NCI-H128 (cell line): ENCODE measurements around the gene ARL4C.

Experiments
- DNase-seq: peaks from one replicate; lab custom pipeline; 2025; ENCODE audit not compliant: unreplicated experiment; lab: John Stamatoyannopoulos, UW

ARL4C gene

DNA sequence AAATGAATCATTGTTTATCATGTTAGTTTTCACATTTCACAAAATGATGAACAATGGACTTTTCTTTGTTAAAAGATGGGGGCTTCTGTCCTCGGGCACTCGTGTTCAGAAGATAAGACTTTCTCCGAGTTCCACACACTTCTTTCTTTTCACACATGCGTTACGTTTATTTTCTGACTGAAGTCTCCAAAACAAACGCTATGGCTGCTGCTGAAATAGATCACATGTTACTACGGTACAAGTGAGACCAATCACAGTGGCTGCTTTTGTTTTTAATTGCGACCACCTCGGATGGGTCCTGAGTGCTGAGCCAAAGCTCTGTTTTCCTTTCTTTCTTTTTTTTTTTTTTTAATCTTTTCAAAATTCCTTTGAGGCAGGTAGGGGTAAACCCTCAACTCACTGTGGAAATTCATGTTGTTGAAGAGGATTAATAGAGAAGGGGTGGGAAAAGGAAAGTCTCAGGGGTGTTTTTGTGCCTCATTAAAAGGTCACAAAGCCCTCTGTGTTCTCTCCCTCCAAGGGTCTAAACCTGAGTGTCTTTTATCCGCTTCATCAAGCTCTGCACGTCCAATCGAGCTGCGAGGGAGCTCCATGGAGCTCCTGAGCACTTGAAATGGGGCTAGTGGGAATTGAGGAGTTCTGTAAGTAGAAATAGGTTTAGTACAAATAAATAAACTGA is 48.2 kb downstream of the ARL4C start:
- DNase-seq = no peak

DNA sequence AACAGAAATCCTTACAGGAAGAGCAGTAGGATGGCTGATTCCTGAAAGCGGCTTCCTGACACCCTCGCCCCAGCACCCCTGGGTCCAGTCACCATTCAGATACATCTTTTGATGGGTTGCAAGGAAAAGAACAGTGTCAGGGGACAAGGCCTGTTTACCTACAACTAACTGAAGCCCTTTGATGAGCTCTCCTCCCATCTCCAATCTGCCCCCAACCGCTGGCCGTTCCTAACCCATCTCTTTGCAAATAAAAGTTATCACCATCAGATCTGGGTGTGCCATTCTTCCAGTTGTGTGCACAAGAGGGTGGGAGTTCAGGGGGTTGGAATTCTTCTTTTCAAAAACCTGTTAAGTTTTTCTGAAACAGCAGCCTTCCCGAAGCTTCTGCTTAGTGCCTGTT is 48.9 kb downstream of the ARL4C start:
- no peak for DNase-seq

DNA sequence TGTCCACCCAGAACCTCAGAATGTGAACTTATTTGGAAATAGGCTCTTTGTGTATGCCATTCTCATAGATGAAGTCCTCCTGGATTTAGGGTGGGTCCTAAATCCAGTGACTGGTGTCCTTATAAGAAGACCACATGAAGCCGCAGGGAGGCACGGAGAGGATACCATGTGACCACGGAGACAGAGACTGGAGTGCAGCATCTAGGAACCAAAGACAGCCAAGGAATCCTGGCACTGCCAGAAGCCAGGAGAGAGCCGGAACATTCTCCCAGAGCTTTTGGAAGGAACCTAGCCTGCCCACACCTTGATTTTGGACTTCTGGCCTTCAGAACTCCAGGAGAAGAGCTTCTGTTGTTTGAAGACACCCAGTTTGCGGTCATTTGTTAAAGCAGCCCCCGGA is 49.7 kb downstream of the ARL4C start:
- DNase-seq = no peak

DNA sequence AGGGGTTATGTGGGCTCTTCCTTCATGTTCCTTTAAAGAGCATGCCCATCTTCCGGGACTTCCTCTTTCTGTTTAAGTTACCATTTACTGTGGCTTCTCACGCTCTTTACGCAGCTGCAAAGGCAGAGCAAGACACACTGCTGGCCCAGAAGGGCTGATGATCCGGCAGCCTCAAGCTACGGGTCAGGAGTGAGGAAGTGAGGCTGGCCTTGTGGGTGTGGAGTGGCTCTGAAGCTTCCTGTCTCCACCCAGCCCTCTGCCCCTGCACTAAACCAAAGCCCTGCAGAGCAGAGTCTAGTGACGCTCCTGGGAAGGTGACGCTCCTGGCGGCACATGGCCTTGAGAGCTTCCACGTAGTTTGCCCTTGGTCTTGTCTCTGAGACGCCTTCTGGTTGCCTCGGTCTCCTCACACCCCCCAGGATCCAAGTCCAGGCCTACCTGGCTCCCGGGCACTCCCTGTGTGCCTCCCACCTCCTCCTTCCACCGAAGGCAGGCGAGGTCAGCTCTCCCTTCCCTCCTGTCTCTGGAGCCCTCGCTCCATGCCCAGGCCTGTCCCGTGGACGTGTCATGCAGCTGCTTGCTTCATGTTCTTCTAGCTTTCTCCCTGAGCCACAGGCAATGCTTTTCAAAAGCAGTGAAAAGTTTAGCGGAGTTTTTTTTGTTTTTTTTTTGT is 50.3 kb downstream of the ARL4C start:
- no peak for DNase-seq

DNA sequence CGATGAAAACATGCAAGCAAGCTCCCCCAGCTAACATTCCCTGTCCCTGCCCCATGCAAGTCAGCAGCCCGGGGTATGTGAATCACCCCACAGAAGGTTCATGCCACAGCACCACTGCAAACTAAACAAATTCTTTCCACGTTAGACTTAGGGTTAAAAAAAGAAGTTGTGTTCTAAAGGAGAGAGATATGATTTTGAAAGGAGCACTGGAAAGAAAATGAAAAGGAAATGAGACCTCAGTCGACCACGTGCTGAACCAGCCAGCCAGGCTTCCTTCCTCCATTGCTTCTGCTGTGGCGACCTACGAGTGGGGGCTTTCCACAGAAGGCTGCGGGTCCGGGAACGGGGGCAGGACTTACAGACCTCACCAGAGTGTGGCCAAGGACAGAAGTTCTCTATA is 52.0 kb downstream of the ARL4C start:
- DNase-seq = no peak

DNA sequence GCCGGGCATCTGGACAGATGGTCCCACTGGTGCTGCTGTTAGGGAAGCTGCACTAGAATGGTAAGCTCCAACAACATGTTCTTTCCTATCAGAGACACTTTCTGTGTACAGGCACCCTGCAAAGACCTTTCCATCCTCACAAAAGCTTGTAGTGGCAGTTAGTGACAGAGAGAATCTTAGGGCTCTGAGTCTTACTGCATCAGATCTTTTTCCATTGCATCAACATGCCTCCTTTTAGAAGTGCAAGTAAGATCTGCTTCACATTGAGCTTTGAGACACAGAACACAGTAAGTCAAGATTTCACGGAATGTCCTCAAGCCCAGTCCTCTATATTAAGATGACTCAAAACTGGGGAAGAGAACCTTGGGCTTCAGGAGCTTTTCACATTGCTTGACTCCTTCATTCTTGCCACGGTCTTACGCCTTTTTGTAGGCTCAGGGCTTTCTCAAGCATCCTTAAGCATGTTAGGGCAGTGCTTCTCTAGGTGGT is 52.6 kb downstream of the ARL4C start:
- DNase-seq = no peak
